LNCAP (cell line): ENCODE results near the gene MAST4.

Experiments used
- CTCF ChIP-seq: fragments of 450-650 bp; IDR thresholded peaks from 2 replicates; pipeline ENCODE4 v1.5.1; 2017; ENCODE audit warnings: mild to moderate bottlenecking

Gene MAST4

DNA sequence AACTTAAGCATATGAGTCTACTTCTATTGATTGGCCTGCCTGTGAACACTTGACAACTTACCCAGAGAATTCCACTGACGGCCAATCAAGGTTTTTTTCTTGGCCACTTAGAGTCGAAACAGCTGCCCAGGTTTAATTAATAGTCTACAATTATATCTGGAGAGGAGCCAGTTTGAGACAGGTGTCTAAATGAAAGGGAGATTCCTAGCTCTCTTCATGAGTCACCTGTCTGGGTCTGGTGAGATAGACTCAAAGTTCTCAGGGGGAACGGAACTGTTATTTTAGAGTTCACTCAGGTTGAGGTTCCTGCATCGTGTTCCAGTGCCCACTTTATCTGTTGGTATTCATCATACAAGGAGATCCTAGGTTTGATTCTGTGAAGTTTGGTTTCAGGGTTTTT lies 489.4 kb downstream of the MAST4 start:
- TF ChIP-seq CTCF = no peak

DNA sequence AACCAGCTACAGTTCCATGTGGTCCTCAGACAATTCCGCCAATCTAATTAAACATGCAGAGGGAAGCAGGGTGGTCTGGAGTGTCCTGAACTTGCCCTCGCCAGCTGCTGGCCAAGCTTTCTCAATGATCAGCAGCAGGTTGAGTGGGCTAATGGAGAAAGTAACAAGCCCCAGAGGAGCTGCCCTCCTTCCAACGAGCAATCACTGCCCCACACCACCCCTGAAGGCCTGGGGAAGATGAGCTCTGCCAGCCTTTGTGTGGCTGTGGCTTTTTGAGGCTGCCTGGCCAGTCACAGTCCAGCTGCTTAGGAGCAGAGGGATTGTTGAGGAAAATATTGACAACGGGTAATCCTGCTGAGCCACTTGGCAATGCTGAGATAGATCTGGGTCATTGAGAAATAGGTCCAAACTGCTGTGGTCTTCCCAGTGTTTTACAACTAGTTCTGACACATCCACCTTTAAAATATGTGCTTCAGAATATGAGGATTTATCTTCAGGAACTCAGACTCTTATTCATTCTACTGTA lies 493.1 kb downstream of the MAST4 start:
- TF ChIP-seq CTCF = no peak

- TF ChIP-seq CTCF = no peak
These were observed 493.8 kb downstream of the MAST4 start for GRCh38 chr5:67090040-67090439.

GRCh38 chr5:67090593-67090992 lies 494.4 kb downstream of the MAST4 start:
- TF ChIP-seq CTCF = no peak

DNA sequence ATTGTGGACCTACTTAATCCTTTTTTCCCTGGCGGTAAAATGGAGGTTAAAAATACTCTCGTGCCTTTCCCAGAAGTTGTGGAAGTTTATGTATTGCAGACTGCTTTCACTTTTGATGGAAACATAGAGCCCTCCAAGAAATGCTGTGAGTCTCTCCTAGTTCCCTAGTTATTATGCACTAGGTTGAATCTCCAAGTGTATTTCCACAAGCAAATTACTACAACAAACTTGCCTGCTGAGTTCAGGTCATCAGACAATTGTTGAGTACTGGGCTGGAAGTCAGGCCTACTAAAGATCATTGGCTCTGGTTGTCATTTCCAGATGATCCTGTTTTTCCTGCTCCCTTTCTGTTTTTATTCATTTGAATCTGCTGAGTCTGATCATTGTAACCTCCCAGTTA lies 496.3 kb downstream of the MAST4 start:
- TF ChIP-seq CTCF = no peak

DNA sequence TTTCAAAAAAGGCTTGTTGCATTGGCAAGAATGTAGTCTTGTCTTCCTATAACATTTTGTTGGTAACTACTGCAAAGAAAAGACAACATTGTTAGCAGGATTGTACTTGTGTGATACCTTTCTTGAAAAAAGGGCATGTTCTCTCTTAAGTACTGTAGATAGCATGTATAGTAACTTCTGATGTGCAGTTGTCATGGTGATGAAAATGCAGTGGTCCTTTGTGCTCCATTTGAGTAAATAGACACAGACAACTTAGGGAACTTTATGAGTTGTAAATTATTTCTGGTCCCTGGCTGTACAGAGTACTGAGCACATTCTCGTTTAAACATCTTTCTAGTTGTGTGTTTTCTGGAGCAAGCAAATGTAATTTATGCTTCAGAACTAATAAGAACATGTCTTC lies 497.1 kb downstream of the MAST4 start:
- no peak for TF ChIP-seq CTCF

GRCh38 chr5:67094476-67095300 lies 498.5 kb downstream of the MAST4 start:
- TF ChIP-seq CTCF = no peak
